KMS-11 (cell line): Measurements from ENCODE around the gene LPP.

Experiments
- H2AFZ ChIP-seq: fragments of 200-600 bp; sonication (generic); 2 replicates; pipeline ENCODE4 v1.6.1; 2016; ENCODE audit warnings: antibody characterized with exemption, mixed run types, low read depth
- H3K27ac ChIP-seq: fragments of 200-600 bp; sonication (generic); 2 replicates; pipeline ENCODE4 v1.6.1; 2016; ENCODE audit warnings: mild to moderate bottlenecking, mixed run types
- H3K27me3 ChIP-seq: fragments of 200-600 bp; sonication (generic); 2 replicates; pipeline ENCODE4 v1.6.1; 2017; ENCODE audit warnings: mild to moderate bottlenecking, low read depth, mixed run types, moderate library complexity; ENCODE audit not compliant: insufficient read depth
- H3K36me3 ChIP-seq: fragments of 200-600 bp; sonication (generic); 2 replicates; pipeline ENCODE4 v1.6.1; 2017; ENCODE audit warnings: mild to moderate bottlenecking, mixed run types; ENCODE audit not compliant: insufficient read depth
- H3K4me1 ChIP-seq: fragments of 200-600 bp; sonication (generic); 2 replicates; pipeline ENCODE4 v1.6.1; 2016; ENCODE audit warnings: mild to moderate bottlenecking, low read depth, mixed run types; ENCODE audit not compliant: poor library complexity, severe bottlenecking
- H3K4me2 ChIP-seq: fragments of 200-600 bp; sonication (generic); 2 replicates; pipeline ENCODE4 v1.7.0; 2016; ENCODE audit warnings: mild to moderate bottlenecking, mixed run types
- H3K4me3 ChIP-seq: fragments of 200-600 bp; sonication (generic); IDR thresholded peaks from 2 replicates; pipeline ENCODE4 v1.6.1; 2017; ENCODE audit warnings: low read depth, low read length, mixed read lengths; ENCODE audit not compliant: insufficient read depth
- H3K79me2 ChIP-seq: fragments of 200-600 bp; sonication (generic); 2 replicates; pipeline ENCODE4 v1.6.1; 2016; ENCODE audit warnings: low read depth, mixed run types; ENCODE audit not compliant: insufficient read depth
- H3K9ac ChIP-seq: fragments of 200-600 bp; sonication (generic); 2 replicates; pipeline ENCODE4 v1.6.1; 2016; ENCODE audit warnings: mild to moderate bottlenecking, mixed run types
- H4K20me1 ChIP-seq: fragments of 200-600 bp; sonication (generic); 2 replicates; pipeline ENCODE4 v1.6.1; 2016; ENCODE audit warnings: mild to moderate bottlenecking, mixed run types; ENCODE audit not compliant: insufficient read depth
- CTCF ChIP-seq: fragments of 200-600 bp; sonication (generic); conservative IDR thresholded peaks from 2 replicates; pipeline ENCODE4 v1.6.1; 2017; ENCODE audit warnings: low read depth, mild to moderate bottlenecking, antibody characterized with exemption, low read length, moderate library complexity, mixed read lengths

The LPP gene

GRCh38 chr3:188349351-188349901 is 195.5 kb downstream of the LPP start:
- no peaks in the 10 kb centered on the region for H3K4me1 ChIP-seq
- H3K27me3 ChIP-seq, result no peaks in the 10 kb centered on the region
- no peaks in the 10 kb centered on the region for H3K36me3 ChIP-seq
- no peak overlapping the region for H3K9ac ChIP-seq
- H4K20me1 ChIP-seq, result no peaks in the 10 kb centered on the region
- no peak for TF ChIP-seq CTCF
- no peak overlapping the region for H2AFZ ChIP-seq
- no peak overlapping the region for H3K27ac ChIP-seq
- H3K4me2 ChIP-seq, result no peak overlapping the region
- H3K79me2 ChIP-seq, result no peaks in the 10 kb centered on the region
- no peak overlapping the region for H3K4me3 ChIP-seq

GRCh38 chr3:188349933-188350332 is 196.0 kb downstream of the LPP start:
- TF ChIP-seq CTCF, result no peak
- H3K79me2 ChIP-seq, result no peaks in the 10 kb centered on the region
- no peaks in the 10 kb centered on the region for H3K27me3 ChIP-seq
- H3K36me3 ChIP-seq, result no peaks in the 10 kb centered on the region
- no peak overlapping the region for H3K4me2 ChIP-seq
- no peaks in the 10 kb centered on the region for H3K4me1 ChIP-seq
- H2AFZ ChIP-seq, result no peak overlapping the region
- H3K27ac ChIP-seq, result no peak overlapping the region
- no peak overlapping the region for H3K4me3 ChIP-seq
- H3K9ac ChIP-seq, result no peak overlapping the region
- H4K20me1 ChIP-seq, result no peaks in the 10 kb centered on the region

GRCh38 chr3:188350961-188351360 is 197.0 kb downstream of the LPP start:
- no peak overlapping the region for H2AFZ ChIP-seq
- H3K36me3 ChIP-seq, result no peaks in the 10 kb centered on the region
- H4K20me1 ChIP-seq, result no peaks in the 10 kb centered on the region
- TF ChIP-seq CTCF, result no peak
- no peak overlapping the region for H3K4me2 ChIP-seq
- no peak overlapping the region for H3K27ac ChIP-seq
- no peak overlapping the region for H3K9ac ChIP-seq
- H3K4me3 ChIP-seq, result no peak overlapping the region
- H3K79me2 ChIP-seq, result no peaks in the 10 kb centered on the region
- no peaks in the 10 kb centered on the region for H3K27me3 ChIP-seq
- no peaks in the 10 kb centered on the region for H3K4me1 ChIP-seq

GRCh38 chr3:188351648-188352047 is 197.7 kb downstream of the LPP start:
- H2AFZ ChIP-seq, result no peak overlapping the region
- H3K27ac ChIP-seq, result no peak overlapping the region
- no peaks in the 10 kb centered on the region for H3K4me1 ChIP-seq
- no peaks in the 10 kb centered on the region for H3K27me3 ChIP-seq
- no peak for TF ChIP-seq CTCF
- H3K4me2 ChIP-seq, result no peak overlapping the region
- no peak overlapping the region for H3K4me3 ChIP-seq
- no peaks in the 10 kb centered on the region for H3K79me2 ChIP-seq
- no peaks in the 10 kb centered on the region for H4K20me1 ChIP-seq
- H3K9ac ChIP-seq, result no peak overlapping the region
- H3K36me3 ChIP-seq, result no peaks in the 10 kb centered on the region
